SK-N-SH (cell line): ENCODE data around the gene GALNT8. TPM values are rescaled to one million over a fixed set of nuclear protein-coding genes. Genes with fewer than 3 reads are reported as not detected.

Experiments used
- CTCF ChIA-PET: fragments of 300-600, 350-600 bp; formaldehyde crosslinking; extraction: SDS; loops from one replicate; lab custom pipeline; 2021; lab: Yijun Ruan, JAX
- POLR2A ChIA-PET: fragments of 350-600 bp; sonication (Branson Sonifier 250); formaldehyde crosslinking; extraction: SDS; loops from one replicate; lab custom pipeline; 2020; ENCODE audit warnings: antibody characterized with exemption, inconsistent platforms; lab: Yijun Ruan, JAX
- DNase-seq: peaks from one replicate; pipeline ENCODE4 v3.0.0; 2012
- H2AFZ ChIP-seq: fragments of 200-600 bp; sonication (generic); 2 replicates; pipeline ENCODE4 v1.8.1; 2016; ENCODE audit warnings: antibody characterized with exemption, mild to moderate bottlenecking, low read depth
- H3F3A ChIP-seq: fragments of 200-600 bp; sonication (generic); replicated peaks from 2 replicates; pipeline ENCODE3; 2016; ENCODE audit warnings: antibody characterized with exemption, mild to moderate bottlenecking; ENCODE audit not compliant: insufficient read depth
- H3K27ac ChIP-seq, 2 experiments: fragments of 200-500 bp in 1 of 2; fragments of 200-600 bp in 1 of 2; sonication (Bioruptor generic) in 1 of 2; sonication (generic), shearing (Covaris generic) in 1 of 2; 2 replicates each; pipeline versions ENCODE4 v1.5.1 to v1.6.1; 2014 to 2016; ENCODE audit warnings: low read depth in 2 of 2, inconsistent platforms in 1 of 2, low read length in 1 of 2, mild to moderate bottlenecking in 1 of 2, mixed read lengths in 1 of 2
- H3K27me3 ChIP-seq: fragments of 200-600 bp; sonication (generic), shearing (Covaris generic); 2 replicates; pipeline ENCODE4 v1.6.1; 2016; ENCODE audit warnings: mixed run types; ENCODE audit not compliant: insufficient read depth
- H3K36me3 ChIP-seq, 2 experiments: fragments of 200-500 bp in 1 of 2; fragments of 200-600 bp in 1 of 2; sonication (Bioruptor generic) in 1 of 2; sonication (generic) in 1 of 2; replicated peaks in 1 of 2; 2 replicates each; pipeline versions ENCODE3 to v1.5.1; 2014 to 2016; ENCODE audit warnings: low read length in 1 of 2, mild to moderate bottlenecking in 1 of 2; ENCODE audit not compliant: insufficient read depth in 2 of 2, control insufficient read depth in 1 of 2
- H3K4me1 ChIP-seq, 2 experiments: fragments of 200-500 bp in 1 of 2; fragments of 200-600 bp in 1 of 2; sonication (Bioruptor generic) in 1 of 2; sonication (generic), shearing (Covaris generic) in 1 of 2; 2 replicates each; pipeline versions ENCODE4 v1.5.1 to v1.6.1; 2014 to 2016; ENCODE audit warnings: low read depth in 1 of 2, low read length in 1 of 2, mixed run types in 1 of 2; ENCODE audit not compliant: insufficient read depth in 2 of 2, control insufficient read depth in 1 of 2
- H3K4me2 ChIP-seq: fragments of 200-600 bp; sonication (generic), shearing (Covaris generic); 2 replicates; pipeline ENCODE4 v1.6.1; 2017; ENCODE audit warnings: mixed run types
- H3K4me3 ChIP-seq, 2 experiments: fragments of 200-500 bp in 1 of 2; fragments of 200-600 bp in 1 of 2; sonication (Bioruptor generic) in 1 of 2; sonication (generic), shearing (Covaris generic) in 1 of 2; 2 replicates each; pipeline versions ENCODE4 v1.5.1 to v1.8.1; 2014 to 2016; ENCODE audit warnings: low read depth in 2 of 2, inconsistent platforms in 1 of 2, low read length in 1 of 2, mild to moderate bottlenecking in 1 of 2, mixed read lengths in 1 of 2, moderate library complexity in 1 of 2
- H3K79me2 ChIP-seq: fragments of 200-600 bp; sonication (generic); 2 replicates; pipeline ENCODE4 v1.8.1; 2017; ENCODE audit warnings: mild to moderate bottlenecking; ENCODE audit not compliant: insufficient read depth
- H3K9ac ChIP-seq: fragments of 200-600 bp; sonication (generic); 2 replicates; pipeline ENCODE4 v1.6.1; 2017; ENCODE audit warnings: mixed run types
- H3K9me2 ChIP-seq: fragments of 200-600 bp; sonication (generic); 2 replicates; pipeline ENCODE4 v1.6.1; 2017; ENCODE audit warnings: mixed run types
- H3K9me3 ChIP-seq: fragments of 200-600 bp; sonication (generic); 2 replicates; pipeline ENCODE4 v1.6.1; 2017; ENCODE audit warnings: mixed run types, mild to moderate bottlenecking, moderate library complexity
- H4K20me1 ChIP-seq: fragments of 200-600 bp; sonication (generic); 2 replicates; pipeline ENCODE4 v1.6.1; 2017; ENCODE audit warnings: mild to moderate bottlenecking, mixed run types; ENCODE audit not compliant: insufficient read depth
- CHD2 ChIP-seq: fragments of 150-350 bp; IDR thresholded peaks from 2 replicates; pipeline ENCODE4 v1.6.1; 2018; ENCODE audit warnings: low read length; ENCODE audit not compliant: partially characterized antibody
- MEF2A ChIP-seq: IDR thresholded peaks from 2 replicates; pipeline ENCODE4 v1.4.0; 2012; ENCODE audit warnings: low read depth, borderline replicate concordance
- NRF1 ChIP-seq: IDR thresholded peaks from 2 replicates; pipeline ENCODE4 v1.6.1; 2012; ENCODE audit warnings: low read depth, mild to moderate bottlenecking, low read length
- PBX3 ChIP-seq: IDR thresholded peaks from 2 replicates; pipeline ENCODE4; 2012
- SMC3 ChIP-seq: IDR thresholded peaks from 2 replicates; pipeline ENCODE4 v1.6.1; 2012; ENCODE audit warnings: low read depth, low read length, improper control_type of control experiment
- WGBS: methylation state at CpG from one replicate; pipeline ENCODE4 v1.1.6; 2017; ENCODE audit warnings: low lambda C conversion rate; 5-methylcytosine and 5-hydroxymethylcytosine counted together
- polyA plus RNA-seq, 3 experiments: library from polyadenylated mRNA; depleted of rRNA; stranded (reverse); fragments of >200 nt; gene quantifications; 2 replicates each; pipeline ENCODE4 v1.2.3, GENCODE V29; 2012
- TF ChIP-seq, protein P1 (sequence below): IDR thresholded peaks from 2 replicates; pipeline ENCODE4 v1.6.1; 2012; ENCODE audit warnings: mild to moderate bottlenecking, low read depth, low read length, moderate library complexity
- TF ChIP-seq, protein P2 (sequence below): fragments of 150-350 bp; IDR thresholded peaks from 2 replicates; pipeline ENCODE4 v1.6.1; 2017; ENCODE audit warnings: antibody characterized with exemption, low read length, low read depth, borderline replicate concordance
- TF ChIP-seq, protein P3 (sequence below): IDR thresholded peaks from 2 replicates; pipeline ENCODE4 v1.4.0; 2012; ENCODE audit warnings: low read depth

GALNT8 gene
- polyA plus RNA-seq, 1 of the 3 experiments (the other 2 are of a cell fraction): not detected

DNA sequence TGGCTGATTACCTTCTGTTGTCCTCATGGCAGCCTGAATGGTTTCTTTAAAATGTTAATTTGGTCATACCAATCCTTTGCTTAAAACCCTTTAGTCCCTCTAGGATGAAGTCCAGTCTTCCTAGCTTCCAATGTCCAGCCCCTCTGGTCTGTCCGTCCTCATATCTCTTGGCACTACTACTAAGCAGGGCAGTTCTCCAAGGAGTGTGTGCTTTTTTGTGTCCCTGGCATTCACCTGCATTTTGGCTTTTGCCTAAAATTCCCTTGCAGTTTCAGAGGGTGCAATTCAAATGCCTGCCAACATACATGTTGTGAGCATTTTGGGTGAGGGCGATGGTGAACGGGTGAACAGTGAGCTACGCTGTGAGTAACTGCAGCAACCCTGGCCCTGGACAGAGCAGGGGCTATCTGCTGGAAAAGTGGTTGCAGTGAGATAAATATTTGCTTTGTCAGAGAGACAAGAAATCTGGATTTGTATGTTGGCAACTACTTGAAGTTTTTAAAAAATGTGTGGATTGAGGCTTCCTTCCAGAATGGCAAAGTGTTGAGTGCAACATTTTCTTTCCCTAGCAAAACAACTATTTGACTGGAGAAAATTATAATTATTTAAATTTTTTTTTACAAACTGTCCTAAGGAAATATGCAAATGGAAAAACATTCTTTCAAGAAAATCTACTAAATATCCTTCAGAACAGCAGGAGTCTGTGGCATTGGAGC is 14.6 kb downstream of the GALNT8 start (continued):
- TF ChIP-seq, protein P1, sequence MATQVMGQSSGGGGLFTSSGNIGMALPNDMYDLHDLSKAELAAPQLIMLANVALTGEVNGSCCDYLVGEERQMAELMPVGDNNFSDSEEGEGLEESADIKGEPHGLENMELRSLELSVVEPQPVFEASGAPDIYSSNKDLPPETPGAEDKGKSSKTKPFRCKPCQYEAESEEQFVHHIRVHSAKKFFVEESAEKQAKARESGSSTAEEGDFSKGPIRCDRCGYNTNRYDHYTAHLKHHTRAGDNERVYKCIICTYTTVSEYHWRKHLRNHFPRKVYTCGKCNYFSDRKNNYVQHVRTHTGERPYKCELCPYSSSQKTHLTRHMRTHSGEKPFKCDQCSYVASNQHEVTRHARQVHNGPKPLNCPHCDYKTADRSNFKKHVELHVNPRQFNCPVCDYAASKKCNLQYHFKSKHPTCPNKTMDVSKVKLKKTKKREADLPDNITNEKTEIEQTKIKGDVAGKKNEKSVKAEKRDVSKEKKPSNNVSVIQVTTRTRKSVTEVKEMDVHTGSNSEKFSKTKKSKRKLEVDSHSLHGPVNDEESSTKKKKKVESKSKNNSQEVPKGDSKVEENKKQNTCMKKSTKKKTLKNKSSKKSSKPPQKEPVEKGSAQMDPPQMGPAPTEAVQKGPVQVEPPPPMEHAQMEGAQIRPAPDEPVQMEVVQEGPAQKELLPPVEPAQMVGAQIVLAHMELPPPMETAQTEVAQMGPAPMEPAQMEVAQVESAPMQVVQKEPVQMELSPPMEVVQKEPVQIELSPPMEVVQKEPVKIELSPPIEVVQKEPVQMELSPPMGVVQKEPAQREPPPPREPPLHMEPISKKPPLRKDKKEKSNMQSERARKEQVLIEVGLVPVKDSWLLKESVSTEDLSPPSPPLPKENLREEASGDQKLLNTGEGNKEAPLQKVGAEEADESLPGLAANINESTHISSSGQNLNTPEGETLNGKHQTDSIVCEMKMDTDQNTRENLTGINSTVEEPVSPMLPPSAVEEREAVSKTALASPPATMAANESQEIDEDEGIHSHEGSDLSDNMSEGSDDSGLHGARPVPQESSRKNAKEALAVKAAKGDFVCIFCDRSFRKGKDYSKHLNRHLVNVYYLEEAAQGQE: no peak

DNA sequence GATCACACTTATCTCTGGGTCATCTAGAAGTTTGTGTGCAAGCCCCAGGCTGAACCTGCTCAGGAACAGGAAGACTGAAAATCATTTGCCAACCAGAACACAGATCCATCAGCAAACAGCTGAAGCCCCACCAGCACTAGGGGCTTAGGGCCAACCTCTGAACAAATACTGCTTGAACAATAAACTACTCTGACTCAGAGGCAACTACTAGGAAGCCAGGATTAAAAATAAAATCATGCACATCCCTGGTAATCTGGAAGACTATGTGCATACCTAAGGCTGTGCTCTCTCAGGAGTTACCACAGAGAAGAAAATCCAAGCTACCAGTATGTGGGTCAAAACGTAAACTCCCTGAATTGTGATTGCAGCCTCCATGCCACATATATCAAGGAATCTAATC is 15.9 kb downstream of the GALNT8 start:
- CTCF ChIA-PET: interaction anchor here (1.0 kb wide), 1 partner anchor 9 kb away, joined by 3 read pairs; no protein-coding TSS in a partner anchor
- Histone ChIP-seq H3K4me3 (no peak overlapping the region), H3K27ac (no peak overlapping the region), H3K4me2 (no peak overlapping the region), H4K20me1 (no peaks in the 10 kb centered on the region), H3K27me3 (peaks cover 8% of the 10 kb centered on the region), H3K9me3 (no peaks in the 10 kb centered on the region), H3K9me2 (no peaks in the 10 kb centered on the region), H3K4me1 (no peaks in the 10 kb centered on the region), H3K79me2 (no peaks in the 10 kb centered on the region), H3K36me3 (no peaks in the 10 kb centered on the region), H3F3A (no peaks in the 10 kb centered on the region), H3K9ac (no peak overlapping the region), H2AFZ (no peak overlapping the region)
- POLR2A ChIA-PET: no interaction called here
- TF ChIP-seq, protein P2, sequence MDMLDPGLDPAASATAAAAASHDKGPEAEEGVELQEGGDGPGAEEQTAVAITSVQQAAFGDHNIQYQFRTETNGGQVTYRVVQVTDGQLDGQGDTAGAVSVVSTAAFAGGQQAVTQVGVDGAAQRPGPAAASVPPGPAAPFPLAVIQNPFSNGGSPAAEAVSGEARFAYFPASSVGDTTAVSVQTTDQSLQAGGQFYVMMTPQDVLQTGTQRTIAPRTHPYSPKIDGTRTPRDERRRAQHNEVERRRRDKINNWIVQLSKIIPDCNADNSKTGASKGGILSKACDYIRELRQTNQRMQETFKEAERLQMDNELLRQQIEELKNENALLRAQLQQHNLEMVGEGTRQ: no peak
- TF ChIP-seq PBX3 (no peak), NRF1 (no peak), MEF2A (no peak), CHD2 (no peak), SMC3 (no peak)
- TF ChIP-seq, protein P3, sequence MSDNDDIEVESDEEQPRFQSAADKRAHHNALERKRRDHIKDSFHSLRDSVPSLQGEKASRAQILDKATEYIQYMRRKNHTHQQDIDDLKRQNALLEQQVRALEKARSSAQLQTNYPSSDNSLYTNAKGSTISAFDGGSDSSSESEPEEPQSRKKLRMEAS: no peak
- 0% methylated on average over 1 of the region's 1 CpG for WGBS
- no peak for DNase-seq
